Fibroblast of skin of abdomen (primary cell): ENCODE measurements around the gene GAPVD1.
A peak's percentile ranks its signal among the peaks of the same experiment; 100 is the strongest.
"Not testable (repeated sequence)": the region's sequence is repeated elsewhere in the genome, so short reads cannot be mapped to it uniquely, and the experiment has no call there.

ENCODE experiments used
- DNase-seq: peaks from one replicate; pipeline ENCODE4 v3.0.0-alpha.2; 2013

GAPVD1 gene

GRCh38 chr9:125255781-125256391, 5.7 kb upstream of the GAPVD1 start:
- DNase-seq: no peak

- no peak for DNase-seq
These were observed 3.4 kb upstream of the GAPVD1 start for GRCh38 chr9:125258160-125258785.

GRCh38 chr9:125258832-125259534, 2.6 kb upstream of the GAPVD1 start:
- no peak for DNase-seq

GRCh38 chr9:125260561-125260960, 1.1 kb upstream of the GAPVD1 start:
- DNase-seq: no peak

DNA sequence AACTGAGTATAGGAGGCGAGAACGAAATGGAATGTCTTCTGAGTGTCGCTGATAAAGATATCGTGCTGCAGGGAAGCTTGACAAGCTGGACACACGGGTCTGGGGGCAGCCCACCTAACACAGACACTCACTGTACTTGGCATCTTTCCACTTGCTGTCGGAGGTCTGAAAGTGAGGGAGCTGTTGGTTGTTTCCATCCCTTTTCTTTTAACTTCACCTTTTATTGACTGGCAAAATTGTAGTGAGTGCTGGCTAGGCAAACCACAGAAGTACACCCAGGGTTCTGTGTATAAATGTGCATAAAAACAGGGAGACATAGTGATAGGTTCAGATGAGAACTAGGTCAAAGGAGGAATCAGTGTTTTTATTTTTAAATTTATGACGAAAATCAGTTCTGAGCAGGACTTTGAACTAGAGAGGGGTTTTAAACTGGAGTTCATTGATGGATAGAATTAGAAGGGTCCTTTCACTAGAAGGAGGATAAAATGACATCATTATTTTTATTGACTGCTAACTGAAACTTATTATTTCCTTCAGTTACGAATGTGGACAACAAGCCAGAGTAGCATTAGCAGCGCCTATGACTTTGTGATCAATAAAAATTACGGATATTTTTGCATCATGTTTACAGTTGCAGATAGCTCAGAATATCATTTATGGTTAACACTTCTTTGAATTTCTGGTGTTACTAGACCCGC, 817 bp downstream of the GAPVD1 start:
- DNase-seq: no peak

DNA sequence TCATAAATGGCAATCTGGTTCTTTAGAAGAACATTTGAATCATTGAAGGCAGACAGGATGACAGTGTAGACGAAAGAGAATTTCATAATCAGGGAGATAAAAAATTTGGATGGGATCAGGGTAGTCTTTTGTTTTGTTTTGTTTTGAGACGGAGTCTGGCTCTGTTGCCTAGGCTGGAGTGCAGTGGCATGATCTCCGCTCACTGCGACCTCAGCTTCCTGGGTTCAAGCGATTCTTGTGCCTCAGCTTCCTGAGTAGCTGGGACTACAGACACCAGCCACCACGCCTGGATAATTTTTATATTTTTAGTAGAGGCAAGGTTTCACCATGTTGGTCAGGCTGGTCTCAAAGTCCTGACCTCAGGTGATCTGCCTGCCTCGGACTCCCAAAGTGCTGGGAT, 2.4 kb downstream of the GAPVD1 start:
- not testable (repeated sequence) for DNase-seq

DNA sequence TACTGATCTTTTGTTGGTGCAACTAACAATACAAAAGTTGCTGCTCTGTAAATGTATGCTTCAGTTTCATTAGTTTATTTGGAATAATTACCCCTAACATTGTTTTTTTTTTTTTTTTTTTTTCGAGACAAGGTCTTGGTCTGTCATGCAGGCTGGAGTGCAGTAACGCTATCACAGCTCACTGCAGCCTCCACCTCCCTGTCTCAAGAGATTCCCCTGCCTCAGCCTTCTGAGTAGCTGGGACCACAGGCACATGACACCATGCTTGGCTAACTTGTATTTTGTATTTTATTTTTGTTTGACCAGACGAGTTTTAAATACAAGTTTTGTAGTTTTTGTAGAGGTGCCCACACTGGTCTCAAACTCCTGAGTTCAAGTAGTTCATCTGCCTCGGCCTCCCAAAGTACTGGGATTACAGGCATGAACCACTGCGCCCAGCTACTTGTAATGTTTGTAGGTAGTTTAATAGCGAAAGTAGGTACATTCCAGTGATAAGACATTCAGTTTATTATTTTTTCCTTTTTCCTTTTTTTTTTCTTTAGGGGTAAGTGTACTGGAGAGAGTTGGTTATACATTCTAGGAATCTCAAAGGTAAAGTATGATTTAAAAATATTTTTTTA, 6.9 kb downstream of the GAPVD1 start:
- DNase-seq: no peak

GRCh38 chr9:125269014-125269397, 7.4 kb downstream of the GAPVD1 start:
- no peak for DNase-seq

GRCh38 chr9:125271081-125271480, 9.5 kb downstream of the GAPVD1 start:
- DNase-seq: no peak

GRCh38 chr9:125272697-125273096, 11.1 kb downstream of the GAPVD1 start:
- peak; percentile 3 for DNase-seq

GRCh38 chr9:125276771-125277170, 15.1 kb downstream of the GAPVD1 start:
- no peak for DNase-seq

GRCh38 chr9:125277411-125277810, 15.8 kb downstream of the GAPVD1 start:
- no peak for DNase-seq

GRCh38 chr9:125280945-125281344, 19.3 kb downstream of the GAPVD1 start:
- DNase-seq: peak; percentile 13

DNA sequence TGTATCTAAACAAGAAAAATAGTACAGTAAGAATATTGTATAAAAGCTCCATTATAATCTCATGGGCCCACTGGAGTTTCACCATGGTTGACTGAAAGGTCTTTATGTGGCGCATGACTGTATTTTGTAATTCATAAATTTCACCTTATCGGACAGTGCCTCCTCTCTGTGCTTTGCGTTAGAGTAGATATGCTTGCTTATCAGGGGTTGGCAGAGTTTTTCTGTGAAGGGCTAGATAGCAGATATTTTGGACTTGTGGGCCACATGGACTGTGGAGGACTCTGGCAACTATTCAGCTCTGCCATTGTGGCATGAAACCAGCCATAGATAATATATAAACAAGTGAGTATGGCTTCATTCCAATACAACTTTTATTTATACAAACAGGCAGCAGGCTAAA, 23.2 kb downstream of the GAPVD1 start:
- no peak for DNase-seq

DNA sequence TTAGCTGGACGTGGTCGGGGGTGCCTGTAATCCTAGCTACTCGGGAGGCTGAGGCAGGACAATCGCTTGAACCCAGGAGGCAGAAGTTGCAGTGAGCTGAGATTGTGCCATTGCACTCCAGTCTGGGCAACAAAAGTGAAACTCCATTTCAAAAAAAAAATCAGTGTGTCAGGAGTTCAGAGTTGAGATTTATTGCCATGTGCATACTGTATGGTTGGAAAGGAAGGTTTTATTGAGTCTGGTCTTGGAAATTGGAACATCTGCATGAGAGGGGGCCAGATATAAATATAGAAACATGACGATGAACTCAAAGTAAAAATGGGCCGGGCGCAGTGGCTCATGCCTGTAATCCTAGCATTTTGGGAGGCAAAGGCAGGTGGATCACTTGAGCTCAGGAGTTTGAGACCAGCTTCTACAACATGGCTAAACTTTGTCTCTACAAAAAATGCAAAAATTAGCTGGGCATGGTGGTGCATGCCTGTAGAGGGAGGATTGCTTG, 25.4 kb downstream of the GAPVD1 start:
- DNase-seq: peak; percentile 3

GRCh38 chr9:125293134-125293533, 31.5 kb downstream of the GAPVD1 start:
- no peak for DNase-seq

DNA sequence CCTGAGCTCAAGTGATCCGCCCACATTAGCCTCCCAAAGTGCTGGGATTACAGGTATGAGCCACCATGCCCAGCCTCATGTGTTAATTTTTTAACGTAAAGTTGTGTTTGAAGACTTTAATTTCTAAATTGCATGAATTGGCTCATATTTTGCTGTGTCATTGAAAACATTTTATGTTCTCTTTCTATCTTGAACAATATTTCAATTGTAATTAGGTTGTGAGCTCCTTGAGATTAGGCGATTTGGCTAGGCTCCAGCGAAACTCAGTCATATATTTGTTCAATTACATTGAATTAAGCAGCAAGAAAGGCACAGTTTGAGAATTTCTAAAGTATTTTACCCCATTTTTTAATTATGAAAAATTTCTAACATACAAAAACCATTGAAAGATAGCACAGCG, 34.0 kb downstream of the GAPVD1 start:
- no peak for DNase-seq

DNA sequence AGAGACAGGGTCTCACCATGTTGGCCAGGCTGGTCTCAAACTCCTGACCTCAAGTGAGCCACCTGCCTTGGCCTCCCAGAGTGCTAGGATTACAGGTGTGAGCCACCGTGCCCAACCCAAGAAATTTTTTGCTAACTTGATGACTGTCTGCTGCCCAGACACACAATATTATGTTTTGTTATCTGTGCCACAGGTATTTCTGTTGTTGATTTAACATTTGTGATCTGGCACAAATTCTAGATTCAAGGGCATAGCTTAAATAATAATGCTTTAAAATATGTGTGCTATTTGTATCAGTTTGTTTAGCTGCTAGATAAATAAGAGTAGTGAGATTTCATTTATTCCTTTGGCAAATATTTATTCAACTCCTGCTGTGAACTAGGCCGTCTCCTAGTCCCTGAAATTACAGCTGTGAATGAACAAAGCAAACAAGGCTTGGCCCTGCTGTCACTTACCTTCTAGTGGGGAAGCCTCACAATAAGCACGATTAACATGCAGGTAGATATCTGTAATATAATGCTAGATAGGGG, 35.3 kb downstream of the GAPVD1 start:
- DNase-seq: no peak

GRCh38 chr9:125297917-125298316, 36.3 kb downstream of the GAPVD1 start:
- DNase-seq: no peak

DNA sequence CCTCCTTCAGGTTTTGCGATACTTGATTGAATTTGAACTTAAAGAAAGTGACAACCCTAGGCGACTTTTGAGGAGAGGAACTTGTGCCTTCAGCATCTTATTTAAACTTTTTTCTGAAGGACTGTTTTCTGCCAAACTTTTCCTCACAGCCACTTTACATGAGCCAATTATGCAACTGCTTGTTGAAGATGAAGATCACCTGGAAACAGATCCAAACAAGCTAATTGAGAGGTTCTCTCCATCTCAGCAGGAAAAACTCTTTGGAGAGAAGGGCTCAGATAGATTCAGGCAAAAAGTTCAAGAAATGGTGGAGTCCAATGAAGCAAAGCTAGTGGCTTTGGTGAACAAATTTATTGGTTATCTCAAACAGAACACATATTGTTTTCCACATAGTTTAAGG, 40.6 kb downstream of the GAPVD1 start:
- no peak for DNase-seq

- no peak for DNase-seq
These were observed 42.6 kb downstream of the GAPVD1 start for GRCh38 chr9:125304273-125304672.

DNA sequence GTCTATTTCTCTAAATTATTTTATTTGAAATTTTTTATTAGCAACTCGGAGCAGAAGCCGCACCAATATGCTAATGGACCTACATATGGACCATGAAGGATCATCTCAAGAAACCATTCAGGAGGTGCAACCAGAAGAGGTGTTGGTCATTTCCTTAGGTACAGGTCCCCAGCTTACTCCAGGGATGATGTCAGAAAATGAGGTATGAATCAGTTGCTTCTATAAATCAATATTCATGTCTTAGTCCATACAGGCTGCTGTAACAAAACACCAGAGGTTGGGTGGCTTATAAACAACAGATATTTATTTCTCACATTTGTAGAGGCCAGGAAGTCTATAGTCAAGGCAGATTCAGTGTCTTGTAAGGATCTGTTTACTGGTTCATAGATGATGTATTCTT, 50.8 kb downstream of the GAPVD1 start:
- no peak for DNase-seq

- not testable (repeated sequence) for DNase-seq
These were observed 54.7 kb downstream of the GAPVD1 start for GRCh38 chr9:125316359-125316758.
